GM18909 (cell line): ENCODE results near the gene HCFC1R1.
"Not testable (repeated sequence)": the region's sequence is repeated elsewhere in the genome, so short reads cannot be mapped to it uniquely, and the experiment has no call there.

ENCODE experiments used
- ATAC-seq: cut with Tn5 transposase; IDR thresholded peaks from one replicate; pipeline ENCODE4 v1.9.1; 2021; ENCODE audit warnings: mild to moderate bottlenecking; ENCODE audit not compliant: unreplicated experiment, poor library complexity

Gene HCFC1R1

GRCh38 chr16:3023669-3024478, at the start of gene HCFC1R1, which contains the start of gene THOC6:
TSS of gene HCFC1R1 (minus strand) at chr16:3023942. CDS start at chr16:3023941, 1 bp downstream.
TSS of gene THOC6 (plus strand) at chr16:3024035. CDS start at chr16:3024327, 292 bp downstream.
- peak; percentile 72 for ATAC-seq

- no peak for ATAC-seq
These were observed 49.7 kb upstream of the HCFC1R1 start for GRCh38 chr16:3073448-3073847.

- not testable (repeated sequence) for ATAC-seq
These were observed 49.0 kb upstream of the HCFC1R1 start for GRCh38 chr16:3072576-3073263.

GRCh38 chr16:3072148-3072547, 48.4 kb upstream of the HCFC1R1 start:
- not testable (repeated sequence) for ATAC-seq

- ATAC-seq: no peak
These were observed 47.9 kb upstream of the HCFC1R1 start for GRCh38 chr16:3071655-3072054.

- ATAC-seq: no peak
These were observed 46.9 kb upstream of the HCFC1R1 start for GRCh38 chr16:3070608-3071111.

- not testable (repeated sequence) for ATAC-seq
These were observed 45.4 kb upstream of the HCFC1R1 start for GRCh38 chr16:3069146-3069545.

- no peak for ATAC-seq
These were observed 44.7 kb upstream of the HCFC1R1 start for GRCh38 chr16:3068487-3068886.

- ATAC-seq: no peak
These were observed 42.7 kb upstream of the HCFC1R1 start for GRCh38 chr16:3066440-3066748.

GRCh38 chr16:3065742-3066439, 42.1 kb upstream of the HCFC1R1 start:
- ATAC-seq: no peak

GRCh38 chr16:3065069-3065741, 41.5 kb upstream of the HCFC1R1 start, which contains the start of gene IL32:
TSS of gene IL32 (plus strand) at chr16:3065640. CDS start at chr16:3065812, 172 bp downstream.
- no peak for ATAC-seq

GRCh38 chr16:3063625-3064386, 40.1 kb upstream of the HCFC1R1 start:
- ATAC-seq: no peak

GRCh38 chr16:3062553-3062952, 38.8 kb upstream of the HCFC1R1 start:
- ATAC-seq: no peak

GRCh38 chr16:3060339-3061127, 36.8 kb upstream of the HCFC1R1 start:
- ATAC-seq: no peak

- ATAC-seq: peak; percentile 2
These were observed 36.0 kb upstream of the HCFC1R1 start for GRCh38 chr16:3059723-3060242.

GRCh38 chr16:3059041-3059722, 35.4 kb upstream of the HCFC1R1 start:
- ATAC-seq: peak; percentile 81

GRCh38 chr16:3058139-3059030, 34.6 kb upstream of the HCFC1R1 start:
- peak; percentile 13 for ATAC-seq
